ENCODE data around the gene APC2. TPM values are rescaled to one million over a fixed set of nuclear protein-coding genes. Genes with fewer than 3 reads are reported as not detected.

The APC2 gene
- polyA plus RNA-seq, 1 donor (not counting 4 experiments of a cell fraction or from before 2014, with no cell fraction given), result 0.01 TPM

- FAIRE-seq (no peak), DNase-seq (ENCODE audit: low read depth, low spot score) (no peak)
- Histone ChIP-seq H2AFZ (ENCODE audit: control insufficient read depth, low read length) (no peak overlapping the region), H3K9ac (ENCODE audit: control insufficient read depth, extremely low read depth, insufficient read depth, low read length) (no peak overlapping the region), H3K4me1 (ENCODE audit: control insufficient read depth, extremely low read depth, insufficient read depth, low read length) (peaks cover 11% of the 10 kb centered on the region), H3K9me1 (ENCODE audit: control insufficient read depth, extremely low read depth, insufficient read depth, low read length) (peaks cover 3% of the 10 kb centered on the region), H3K27me3 (ENCODE audit: control insufficient read depth, extremely low read depth, insufficient read depth, low read length) (no peaks in the 10 kb centered on the region), H3K4me2 (ENCODE audit: control insufficient read depth, extremely low read depth, insufficient read depth, low read depth, low read length) (no peak overlapping the region), H3K36me3 (ENCODE audit: control insufficient read depth in 2 of 2, extremely low read depth in 1 of 2, insufficient read depth in 2 of 2, low read length in 2 of 2) (peaks cover 37 to 63% of the 10 kb centered on the region in 2 experiments), H4K20me1 (ENCODE audit: control insufficient read depth, extremely low read depth, insufficient read depth, low read length) (peaks cover 6% of the 10 kb centered on the region), H3K79me2 (ENCODE audit: control insufficient read depth, insufficient read depth, low read length) (peaks cover 42% of the 10 kb centered on the region), H3K27ac (ENCODE audit: control insufficient read depth, insufficient read depth, low read length) (no peak overlapping the region), H3K4me3 (ENCODE audit: control insufficient read depth in 2 of 3, extremely low read depth in 1 of 3, insufficient read depth in 2 of 3, low read depth in 1 of 3, low read length in 3 of 3) (no peak overlapping the region), H3K9me3 (ENCODE audit: control insufficient read depth, low read depth, low read length) (no peaks in the 10 kb centered on the region)
- no peak for TF ChIP-seq EZH2 (IDR thresholded peaks at IDR 0.05; ENCODE audit: low read length)
- TF ChIP-seq CTCF (optimal IDR thresholded peaks at IDR 0.05 in 1 of 3, IDR thresholded peaks at IDR 0.05 in 1 of 3, conservative IDR thresholded peaks at IDR 0.05 in 1 of 3; ENCODE audit: extremely low read depth in 1 of 3, insufficient read depth in 2 of 3, low read length in 3 of 3), result no peak
- dilution Hi-C loops (cut with MboI; ENCODE audit: extremely low pct_ligation_motif_present, low sequenced_read_pairs), result no loop called here
Observed at GRCh38 chr19:1429750-1430149, 20.2 kb upstream of the APC2 start.

- dilution Hi-C loops (cut with MboI; ENCODE audit: extremely low pct_ligation_motif_present, low sequenced_read_pairs), result no loop called here
- Histone ChIP-seq H3K36me3 (ENCODE audit: control insufficient read depth in 2 of 2, extremely low read depth in 1 of 2, insufficient read depth in 2 of 2, low read length in 2 of 2) (peaks cover 38 to 62% of the 10 kb centered on the region in 2 experiments), H3K79me2 (ENCODE audit: control insufficient read depth, insufficient read depth, low read length) (peaks cover 41% of the 10 kb centered on the region), H4K20me1 (ENCODE audit: control insufficient read depth, extremely low read depth, insufficient read depth, low read length) (peaks cover 6% of the 10 kb centered on the region), H3K4me1 (ENCODE audit: control insufficient read depth, extremely low read depth, insufficient read depth, low read length) (peaks cover 6% of the 10 kb centered on the region), H3K27me3 (ENCODE audit: control insufficient read depth, extremely low read depth, insufficient read depth, low read length) (no peaks in the 10 kb centered on the region), H2AFZ (ENCODE audit: control insufficient read depth, low read length) (no peak overlapping the region), H3K4me3 (ENCODE audit: control insufficient read depth in 2 of 3, extremely low read depth in 1 of 3, insufficient read depth in 2 of 3, low read depth in 1 of 3, low read length in 3 of 3) (no peak overlapping the region), H3K9me1 (ENCODE audit: control insufficient read depth, extremely low read depth, insufficient read depth, low read length) (peaks cover 2% of the 10 kb centered on the region), H3K9ac (ENCODE audit: control insufficient read depth, extremely low read depth, insufficient read depth, low read length) (no peak overlapping the region), H3K9me3 (ENCODE audit: control insufficient read depth, low read depth, low read length) (no peaks in the 10 kb centered on the region), H3K4me2 (ENCODE audit: control insufficient read depth, extremely low read depth, insufficient read depth, low read depth, low read length) (no peak overlapping the region), H3K27ac (ENCODE audit: control insufficient read depth, insufficient read depth, low read length) (no peak overlapping the region)
- FAIRE-seq (no peak), DNase-seq (ENCODE audit: low read depth, low spot score) (no peak)
- TF ChIP-seq CTCF (optimal IDR thresholded peaks at IDR 0.05 in 1 of 3, IDR thresholded peaks at IDR 0.05 in 1 of 3, conservative IDR thresholded peaks at IDR 0.05 in 1 of 3; ENCODE audit: extremely low read depth in 1 of 3, insufficient read depth in 2 of 3, low read length in 3 of 3), result no peak
Observed at GRCh38 chr19:1430246-1430645, 19.7 kb upstream of the APC2 start.
